HepG2 (cell line): ENCODE measurements around the gene CST4. TPM values are rescaled to one million over a fixed set of nuclear protein-coding genes. Genes with fewer than 3 reads are reported as not detected.

Experiments used
- GATAD1 ChIP-seq: IDR thresholded peaks from 2 replicates; pipeline ENCODE4 v1.6.1; 2016; ENCODE audit warnings: missing genetic modification reagents, missing compliant biosample characterization
- GZF1 ChIP-seq: sonication (generic); formaldehyde crosslinking; IDR thresholded peaks from 2 replicates; pipeline ENCODE4 v1.5.1; 2020; ENCODE audit warnings: mild to moderate bottlenecking, missing genetic modification reagents
- HHEX ChIP-seq: IDR thresholded peaks from 2 replicates; pipeline ENCODE4 v1.6.1; 2016; ENCODE audit warnings: control low read depth
- IKZF1 ChIP-seq: fragments of 450-650 bp; IDR thresholded peaks from 2 replicates; pipeline ENCODE4 v1.7.1; 2016
- NCOA5 ChIP-seq: sonication (generic); formaldehyde crosslinking; IDR thresholded peaks from 2 replicates; pipeline ENCODE4 v1.4.0; 2020; ENCODE audit warnings: missing genetic modification reagents
- PRPF4 ChIP-seq: fragments of 200-400 bp; formaldehyde crosslinking; IDR thresholded peaks from 2 replicates; pipeline ENCODE4 v1.6.1; 2016; ENCODE audit warnings: low read length, low read depth; ENCODE audit not compliant: poor library complexity, severe bottlenecking
- SOX13 ChIP-seq, 3 experiments: fragments of 450-650 bp in 1 of 3; sonication (generic) in 1 of 3; formaldehyde crosslinking in 1 of 3; IDR thresholded peaks in 2 of 3; conservative IDR thresholded peaks in 1 of 3; 2 replicates each; pipeline versions ENCODE4 v1.5.0 to v1.6.1; 2016 to 2020; ENCODE audit warnings: antibody characterized with exemption in 1 of 3, mild to moderate bottlenecking in 1 of 3, missing compliant biosample characterization in 1 of 3, missing genetic modification reagents in 1 of 3, moderate library complexity in 1 of 3
- SRSF9 ChIP-seq: fragments of 200-400 bp; formaldehyde crosslinking; IDR thresholded peaks from 2 replicates; pipeline ENCODE4 v1.6.1; 2018; ENCODE audit warnings: borderline replicate concordance, mild to moderate bottlenecking, low read depth, low read length; ENCODE audit not compliant: insufficient read depth, poor library complexity, severe bottlenecking
- TCF7L2 ChIP-seq: IDR thresholded peaks from 2 replicates; pipeline ENCODE4 v1.6.1; 2011; ENCODE audit warnings: mild to moderate bottlenecking, low read depth, low read length, moderate library complexity
- TGIF2 ChIP-seq: IDR thresholded peaks from 2 replicates; pipeline ENCODE4 v1.6.1; 2016; ENCODE audit warnings: control low read depth, missing compliant biosample characterization
- ZBTB38 ChIP-seq: sonication (generic); formaldehyde crosslinking; IDR thresholded peaks from 2 replicates; pipeline ENCODE4 v1.5.1; 2020; ENCODE audit warnings: mild to moderate bottlenecking, missing genetic modification reagents
- ZNF326 ChIP-seq: sonication (generic); formaldehyde crosslinking; IDR thresholded peaks from 2 replicates; pipeline ENCODE4 v1.4.0; 2020; ENCODE audit warnings: missing genetic modification reagents, borderline replicate concordance
- ZNF672 ChIP-seq: sonication (generic); formaldehyde crosslinking; IDR thresholded peaks from 2 replicates; pipeline ENCODE4 v1.8.1; 2022; ENCODE audit warnings: missing genetic modification reagents
- polyA plus RNA-seq, 8 experiments: library from polyadenylated mRNA; depleted of rRNA in 3 of 8; stranded (reverse) in 7 of 8; unstranded in 1 of 8; fragments of >200 nt; fragmentation: Illumina TruSeq in 4 of 8; extraction: Trizol in 4 of 8; gene quantifications; 2 replicates each; pipeline versions ENCODE4 v1.2.1 to v1.2.3, GENCODE V29; 2011 to 2016; ENCODE audit warnings: low read depth in 4 of 8, missing spikeins in 1 of 8, mixed read lengths in 1 of 8; ENCODE audit not compliant: insufficient read depth in 1 of 8
- total RNA-seq, 5 experiments: library from RNA; depleted of rRNA; stranded (reverse); fragments of >200 nt; fragmentation: Illumina TruSeq; extraction: Trizol; gene quantifications; 2 replicates each; pipeline ENCODE4 v1.2.3, GENCODE V29; 2016; ENCODE audit warnings: low read depth in 1 of 5
- TF ChIP-seq, protein P1 (sequence below): IDR thresholded peaks from 2 replicates; pipeline ENCODE4 v1.6.1; 2018; ENCODE audit warnings: missing genetic modification reagents
- TF ChIP-seq, protein P2 (sequence below): sonication (generic); formaldehyde crosslinking; IDR thresholded peaks from 2 replicates; pipeline ENCODE4 v1.4.0; 2020; ENCODE audit warnings: missing genetic modification reagents; ENCODE audit errors: not compliant biosample characterization
- TF ChIP-seq, protein P3 (sequence below): sonication (generic); formaldehyde crosslinking; IDR thresholded peaks from 2 replicates; pipeline ENCODE4 v1.4.0; 2020; ENCODE audit warnings: missing genetic modification reagents, borderline replicate concordance
- TF ChIP-seq, protein P4 (sequence below): sonication (generic); formaldehyde crosslinking; IDR thresholded peaks from 2 replicates; pipeline ENCODE4 v1.5.1; 2020; ENCODE audit warnings: mild to moderate bottlenecking, missing genetic modification reagents, moderate library complexity
- TF ChIP-seq, protein P5 (sequence below): sonication (generic); formaldehyde crosslinking; IDR thresholded peaks from 2 replicates; pipeline ENCODE4 v1.4.0; 2020; ENCODE audit warnings: missing genetic modification reagents

Gene CST4
- total and polyA plus RNA-seq, 2 of the 13 experiments (the other 11 are each of a cell fraction or from before 2014, with no cell fraction given) = not detected

DNA sequence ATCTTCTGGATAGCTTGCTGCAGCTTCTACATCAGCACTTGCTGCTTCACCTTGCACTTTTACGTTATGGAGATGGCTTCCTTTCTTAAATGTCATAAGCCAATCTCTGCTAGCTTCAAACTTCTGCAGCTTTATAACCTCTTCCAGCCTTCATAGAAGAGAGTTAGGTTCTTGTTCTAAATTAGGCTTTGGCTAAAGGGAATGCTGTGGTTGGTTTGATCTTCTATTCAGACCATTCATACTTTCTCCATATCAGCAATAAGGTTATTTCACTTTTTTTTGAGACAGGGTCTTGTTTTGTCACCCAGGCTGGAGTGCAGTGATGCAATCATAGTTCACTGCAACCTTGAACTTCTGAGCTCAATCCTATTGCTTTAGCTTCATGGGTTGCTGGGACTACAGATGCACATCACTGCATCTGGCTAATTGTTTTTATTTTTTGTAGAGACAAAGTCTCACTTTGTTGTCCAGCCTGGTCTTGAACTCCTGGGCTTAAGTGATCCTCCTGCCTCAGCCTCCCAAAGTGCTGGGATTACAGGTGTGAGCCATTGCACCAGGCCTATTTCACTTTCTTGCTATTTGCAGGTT, 38.9 kb downstream of the CST4 start (continued):
- TF ChIP-seq, protein P1, sequence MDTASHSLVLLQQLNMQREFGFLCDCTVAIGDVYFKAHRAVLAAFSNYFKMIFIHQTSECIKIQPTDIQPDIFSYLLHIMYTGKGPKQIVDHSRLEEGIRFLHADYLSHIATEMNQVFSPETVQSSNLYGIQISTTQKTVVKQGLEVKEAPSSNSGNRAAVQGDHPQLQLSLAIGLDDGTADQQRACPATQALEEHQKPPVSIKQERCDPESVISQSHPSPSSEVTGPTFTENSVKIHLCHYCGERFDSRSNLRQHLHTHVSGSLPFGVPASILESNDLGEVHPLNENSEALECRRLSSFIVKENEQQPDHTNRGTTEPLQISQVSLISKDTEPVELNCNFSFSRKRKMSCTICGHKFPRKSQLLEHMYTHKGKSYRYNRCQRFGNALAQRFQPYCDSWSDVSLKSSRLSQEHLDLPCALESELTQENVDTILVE = no peak
- TF ChIP-seq GATAD1 (CRISPR knock-in tag) (peak; percentile 19; the same call in 1 of the 2 replicates), IKZF1 (no peak), SOX13 (IDR thresholded peaks at IDR 0.05) (no peak), SOX13 (CRISPR knock-in tag; conservative IDR thresholded peaks at IDR 0.05 in 1 of 2, IDR thresholded peaks at IDR 0.05 in 1 of 2) (peak in 1 of 2 experiments; percentile 81; a peak in 2 of 4 replicates), NCOA5 (CRISPR knock-in tag) (no peak), TCF7L2 (no peak), ZNF672 (CRISPR knock-in tag) (no peak), SRSF9 (no peak), PRPF4 (no peak), GZF1 (CRISPR knock-in tag) (no peak), HHEX (CRISPR knock-in tag) (0 out of 2 replicates have a peak, but pooled peaks have one; percentile 37), ZNF326 (CRISPR knock-in tag) (no peak), TGIF2 (CRISPR knock-in tag) (no peak), ZBTB38 (CRISPR knock-in tag) (no peak)
- TF ChIP-seq, protein P2, sequence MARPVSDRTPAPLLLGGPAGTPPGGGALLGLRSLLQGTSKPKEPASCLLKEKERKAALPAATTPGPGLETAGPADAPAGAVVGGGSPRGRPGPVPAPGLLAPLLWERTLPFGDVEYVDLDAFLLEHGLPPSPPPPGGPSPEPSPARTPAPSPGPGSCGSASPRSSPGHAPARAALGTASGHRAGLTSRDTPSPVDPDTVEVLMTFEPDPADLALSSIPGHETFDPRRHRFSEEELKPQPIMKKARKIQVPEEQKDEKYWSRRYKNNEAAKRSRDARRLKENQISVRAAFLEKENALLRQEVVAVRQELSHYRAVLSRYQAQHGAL = no peak
- TF ChIP-seq, protein P3, sequence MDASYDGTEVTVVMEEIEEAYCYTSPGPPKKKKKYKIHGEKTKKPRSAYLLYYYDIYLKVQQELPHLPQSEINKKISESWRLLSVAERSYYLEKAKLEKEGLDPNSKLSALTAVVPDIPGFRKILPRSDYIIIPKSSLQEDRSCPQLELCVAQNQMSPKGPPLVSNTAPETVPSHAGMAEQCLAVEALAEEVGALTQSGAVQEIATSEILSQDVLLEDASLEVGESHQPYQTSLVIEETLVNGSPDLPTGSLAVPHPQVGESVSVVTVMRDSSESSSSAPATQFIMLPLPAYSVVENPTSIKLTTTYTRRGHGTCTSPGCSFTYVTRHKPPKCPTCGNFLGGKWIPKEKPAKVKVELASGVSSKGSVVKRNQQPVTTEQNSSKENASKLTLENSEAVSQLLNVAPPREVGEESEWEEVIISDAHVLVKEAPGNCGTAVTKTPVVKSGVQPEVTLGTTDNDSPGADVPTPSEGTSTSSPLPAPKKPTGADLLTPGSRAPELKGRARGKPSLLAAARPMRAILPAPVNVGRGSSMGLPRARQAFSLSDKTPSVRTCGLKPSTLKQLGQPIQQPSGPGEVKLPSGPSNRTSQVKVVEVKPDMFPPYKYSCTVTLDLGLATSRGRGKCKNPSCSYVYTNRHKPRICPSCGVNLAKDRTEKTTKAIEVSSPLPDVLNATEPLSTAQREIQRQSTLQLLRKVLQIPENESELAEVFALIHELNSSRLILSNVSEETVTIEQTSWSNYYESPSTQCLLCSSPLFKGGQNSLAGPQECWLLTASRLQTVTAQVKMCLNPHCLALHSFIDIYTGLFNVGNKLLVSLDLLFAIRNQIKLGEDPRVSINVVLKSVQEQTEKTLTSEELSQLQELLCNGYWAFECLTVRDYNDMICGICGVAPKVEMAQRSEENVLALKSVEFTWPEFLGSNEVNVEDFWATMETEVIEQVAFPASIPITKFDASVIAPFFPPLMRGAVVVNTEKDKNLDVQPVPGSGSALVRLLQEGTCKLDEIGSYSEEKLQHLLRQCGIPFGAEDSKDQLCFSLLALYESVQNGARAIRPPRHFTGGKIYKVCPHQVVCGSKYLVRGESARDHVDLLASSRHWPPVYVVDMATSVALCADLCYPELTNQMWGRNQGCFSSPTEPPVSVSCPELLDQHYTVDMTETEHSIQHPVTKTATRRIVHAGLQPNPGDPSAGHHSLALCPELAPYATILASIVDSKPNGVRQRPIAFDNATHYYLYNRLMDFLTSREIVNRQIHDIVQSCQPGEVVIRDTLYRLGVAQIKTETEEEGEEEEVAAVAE = peak; percentile 57; the same call in 1 of the 2 replicates
- TF ChIP-seq, protein P4, sequence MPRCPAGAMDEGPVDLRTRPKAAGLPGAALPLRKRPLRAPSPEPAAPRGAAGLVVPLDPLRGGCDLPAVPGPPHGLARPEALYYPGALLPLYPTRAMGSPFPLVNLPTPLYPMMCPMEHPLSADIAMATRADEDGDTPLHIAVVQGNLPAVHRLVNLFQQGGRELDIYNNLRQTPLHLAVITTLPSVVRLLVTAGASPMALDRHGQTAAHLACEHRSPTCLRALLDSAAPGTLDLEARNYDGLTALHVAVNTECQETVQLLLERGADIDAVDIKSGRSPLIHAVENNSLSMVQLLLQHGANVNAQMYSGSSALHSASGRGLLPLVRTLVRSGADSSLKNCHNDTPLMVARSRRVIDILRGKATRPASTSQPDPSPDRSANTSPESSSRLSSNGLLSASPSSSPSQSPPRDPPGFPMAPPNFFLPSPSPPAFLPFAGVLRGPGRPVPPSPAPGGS (CRISPR knock-in tag) = no peak
- TF ChIP-seq, protein P5, sequence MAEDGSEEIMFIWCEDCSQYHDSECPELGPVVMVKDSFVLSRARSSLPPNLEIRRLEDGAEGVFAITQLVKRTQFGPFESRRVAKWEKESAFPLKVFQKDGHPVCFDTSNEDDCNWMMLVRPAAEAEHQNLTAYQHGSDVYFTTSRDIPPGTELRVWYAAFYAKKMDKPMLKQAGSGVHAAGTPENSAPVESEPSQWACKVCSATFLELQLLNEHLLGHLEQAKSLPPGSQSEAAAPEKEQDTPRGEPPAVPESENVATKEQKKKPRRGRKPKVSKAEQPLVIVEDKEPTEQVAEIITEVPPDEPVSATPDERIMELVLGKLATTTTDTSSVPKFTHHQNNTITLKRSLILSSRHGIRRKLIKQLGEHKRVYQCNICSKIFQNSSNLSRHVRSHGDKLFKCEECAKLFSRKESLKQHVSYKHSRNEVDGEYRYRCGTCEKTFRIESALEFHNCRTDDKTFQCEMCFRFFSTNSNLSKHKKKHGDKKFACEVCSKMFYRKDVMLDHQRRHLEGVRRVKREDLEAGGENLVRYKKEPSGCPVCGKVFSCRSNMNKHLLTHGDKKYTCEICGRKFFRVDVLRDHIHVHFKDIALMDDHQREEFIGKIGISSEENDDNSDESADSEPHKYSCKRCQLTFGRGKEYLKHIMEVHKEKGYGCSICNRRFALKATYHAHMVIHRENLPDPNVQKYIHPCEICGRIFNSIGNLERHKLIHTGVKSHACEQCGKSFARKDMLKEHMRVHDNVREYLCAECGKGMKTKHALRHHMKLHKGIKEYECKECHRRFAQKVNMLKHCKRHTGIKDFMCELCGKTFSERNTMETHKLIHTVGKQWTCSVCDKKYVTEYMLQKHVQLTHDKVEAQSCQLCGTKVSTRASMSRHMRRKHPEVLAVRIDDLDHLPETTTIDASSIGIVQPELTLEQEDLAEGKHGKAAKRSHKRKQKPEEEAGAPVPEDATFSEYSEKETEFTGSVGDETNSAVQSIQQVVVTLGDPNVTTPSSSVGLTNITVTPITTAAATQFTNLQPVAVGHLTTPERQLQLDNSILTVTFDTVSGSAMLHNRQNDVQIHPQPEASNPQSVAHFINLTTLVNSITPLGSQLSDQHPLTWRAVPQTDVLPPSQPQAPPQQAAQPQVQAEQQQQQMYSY (CRISPR knock-in tag) = no peak
